Activated CD8-positive, alpha-beta memory T cell treated with anti-CD3 and anti-CD28 coated beads, Interleukin-2, amount 50 U/mL, for 1 hour (primary cell): ENCODE measurements around the gene HPS3.

Experiments used
- DNase-seq: peaks from one replicate; pipeline ENCODE4 v3.0.0-alpha.2; 2020; ENCODE audit errors: extremely low read depth

HPS3 gene

GRCh38 chr3:149122721-149123578 is 6.5 kb upstream of the HPS3 start:
- DNase-seq, result no peak

- DNase-seq, result no peak
Measured at GRCh38 chr3:149128821-149129220, 617 bp upstream of the HPS3 start.

DNA sequence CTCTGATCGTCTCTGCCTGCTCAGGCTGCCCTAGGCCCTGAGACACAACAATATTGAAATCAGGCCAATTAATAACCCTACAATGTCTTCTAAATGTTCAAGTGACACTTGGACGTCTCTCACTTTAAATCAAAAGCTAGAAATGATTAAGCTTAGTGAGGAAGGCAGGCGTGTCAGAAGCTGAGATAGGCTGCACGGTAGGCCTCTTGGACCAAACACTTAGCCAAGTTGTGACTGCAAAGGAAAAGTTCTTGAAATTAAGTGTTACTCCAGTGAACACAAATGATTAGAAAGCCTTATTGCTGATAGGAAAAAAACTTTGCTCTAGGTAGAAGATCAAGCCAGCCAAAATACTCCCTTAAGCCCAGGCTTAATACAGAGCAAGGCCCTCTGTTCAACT is 2.2 kb downstream of the HPS3 start:
- no peak for DNase-seq

- no peak for DNase-seq
Measured at GRCh38 chr3:149134575-149134974, 5.1 kb downstream of the HPS3 start.

GRCh38 chr3:149142682-149143081 is 13.2 kb downstream of the HPS3 start:
- no peak for DNase-seq

GRCh38 chr3:149145356-149145755 is 15.9 kb downstream of the HPS3 start:
- no peak for DNase-seq

DNA sequence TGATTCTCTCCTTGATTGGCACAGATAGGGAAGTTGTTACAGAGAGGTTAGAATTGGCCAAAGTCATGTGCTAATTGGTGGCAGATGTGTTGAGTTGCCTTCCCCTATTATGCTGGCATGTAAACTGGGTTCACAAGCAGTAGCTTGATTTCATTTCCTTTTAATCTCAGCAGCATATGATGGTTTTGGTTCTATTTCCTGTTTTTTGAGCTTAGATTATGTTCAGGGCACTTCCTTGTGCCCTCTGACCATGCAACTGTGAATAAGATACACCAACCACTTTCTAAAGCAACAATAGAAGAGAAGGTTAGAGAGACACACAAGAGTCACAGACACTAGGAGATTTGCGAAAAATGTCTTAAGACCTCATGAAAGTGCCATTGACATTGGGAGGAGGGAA is 16.5 kb downstream of the HPS3 start:
- no peak for DNase-seq

DNA sequence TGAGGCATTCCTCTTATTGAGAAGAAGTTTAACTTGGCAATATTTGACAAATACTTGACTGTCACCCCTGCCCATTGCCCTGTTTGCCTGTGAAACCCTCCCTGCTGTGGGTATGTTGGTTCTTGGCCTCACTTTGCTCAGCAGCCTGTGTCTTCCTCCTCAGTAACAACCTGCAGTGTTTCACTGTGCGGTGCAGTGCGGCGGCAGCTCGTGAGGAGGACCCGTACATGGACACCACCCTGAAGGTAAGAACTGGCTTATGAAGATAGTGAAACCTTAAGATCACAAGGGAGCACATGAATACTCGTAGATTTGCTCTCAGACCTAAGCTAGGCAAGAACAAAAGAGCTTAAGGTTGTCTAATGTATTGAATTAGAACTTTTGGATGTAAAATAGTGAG is 21.0 kb downstream of the HPS3 start:
- no peak for DNase-seq

DNA sequence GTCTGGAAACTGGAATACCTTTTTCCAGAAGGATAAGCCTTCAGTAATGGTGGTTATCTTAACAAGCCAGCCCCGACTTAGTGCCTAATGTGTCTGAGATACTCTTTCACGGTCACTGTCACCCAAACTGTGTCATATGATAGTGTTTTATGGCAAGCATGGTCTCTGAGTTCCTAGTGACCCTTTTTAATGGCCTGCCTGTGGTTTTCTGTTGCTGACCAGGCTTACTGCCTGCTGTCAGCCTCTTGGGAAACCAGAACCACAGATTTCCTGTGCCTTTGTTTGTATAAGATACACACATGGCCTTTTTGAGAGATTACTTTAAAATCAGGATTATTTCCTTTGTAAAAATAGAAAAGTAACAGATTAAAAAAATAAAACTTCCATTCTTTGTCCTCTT is 22.4 kb downstream of the HPS3 start:
- no peak for DNase-seq

- DNase-seq, result no peak
Measured at GRCh38 chr3:149152420-149152819, 23.0 kb downstream of the HPS3 start.

GRCh38 chr3:149153402-149153801 is 24.0 kb downstream of the HPS3 start:
- no peak for DNase-seq

GRCh38 chr3:149160754-149161300 is 31.4 kb downstream of the HPS3 start:
- DNase-seq, result no peak

GRCh38 chr3:149162007-149162406 is 32.6 kb downstream of the HPS3 start:
- no peak for DNase-seq

DNA sequence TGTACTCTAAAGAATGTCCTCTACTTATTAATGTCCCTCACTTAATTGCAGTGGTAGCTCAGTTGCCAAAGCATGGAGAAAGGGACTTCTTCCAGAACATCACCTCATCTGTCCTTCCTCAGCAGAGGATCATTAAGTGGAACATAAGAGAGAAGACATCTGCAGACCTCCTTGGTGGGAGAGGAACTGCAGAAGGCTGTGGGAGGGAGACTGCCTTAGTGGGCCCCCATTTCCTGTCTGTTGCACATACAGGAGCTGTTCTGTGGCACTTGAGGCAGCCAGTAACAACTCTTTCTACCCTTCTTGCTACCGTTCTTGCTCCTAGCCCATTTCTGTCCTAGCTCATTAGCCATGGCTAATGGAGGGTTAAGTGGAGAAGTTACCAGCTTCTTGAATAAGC is 33.6 kb downstream of the HPS3 start:
- DNase-seq, result no peak

GRCh38 chr3:149167898-149168297 is 38.5 kb downstream of the HPS3 start:
- DNase-seq, result no peak

GRCh38 chr3:149170672-149171071 is 41.2 kb downstream of the HPS3 start:
- no peak for DNase-seq

DNA sequence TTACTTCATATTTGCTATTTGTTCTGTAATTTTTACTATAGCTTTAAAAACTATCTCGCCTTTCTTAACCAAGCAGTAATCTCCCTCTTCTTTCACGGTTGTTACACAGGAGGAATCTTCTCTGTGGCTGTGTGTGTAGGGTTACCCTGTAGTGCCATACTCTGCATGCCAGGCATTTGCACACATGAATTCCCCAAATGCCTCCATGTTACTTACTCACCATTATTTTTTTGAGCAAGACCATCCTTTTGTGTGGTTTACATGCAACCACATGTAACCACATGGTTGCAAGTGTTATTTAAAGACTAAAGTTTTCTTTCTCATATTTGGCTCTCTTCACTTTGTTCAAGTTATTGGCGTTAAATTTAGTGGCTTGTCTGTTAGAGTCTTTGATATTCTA is 45.5 kb downstream of the HPS3 start:
- no peak for DNase-seq

GRCh38 chr3:149177122-149177521 is 47.7 kb downstream of the HPS3 start:
- no peak for DNase-seq

DNA sequence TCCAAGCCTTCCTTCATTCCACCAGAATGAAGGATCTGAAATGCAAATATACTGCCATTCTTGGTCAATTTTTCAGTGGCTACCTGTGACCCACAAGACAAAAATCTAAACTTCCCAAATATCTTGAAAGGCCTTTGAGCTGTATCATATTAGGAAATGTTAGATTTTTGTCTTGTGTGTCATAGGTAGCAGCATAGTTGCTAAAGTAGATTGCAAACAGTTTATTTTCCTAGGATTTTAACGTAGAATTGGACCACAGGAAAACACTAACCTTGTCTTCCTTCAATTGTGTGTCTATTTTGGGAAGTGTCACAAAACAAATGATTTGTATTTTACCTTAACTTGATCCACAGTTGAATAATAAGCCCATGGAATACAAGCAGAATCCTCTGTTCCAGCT is 49.8 kb downstream of the HPS3 start:
- no peak for DNase-seq

DNA sequence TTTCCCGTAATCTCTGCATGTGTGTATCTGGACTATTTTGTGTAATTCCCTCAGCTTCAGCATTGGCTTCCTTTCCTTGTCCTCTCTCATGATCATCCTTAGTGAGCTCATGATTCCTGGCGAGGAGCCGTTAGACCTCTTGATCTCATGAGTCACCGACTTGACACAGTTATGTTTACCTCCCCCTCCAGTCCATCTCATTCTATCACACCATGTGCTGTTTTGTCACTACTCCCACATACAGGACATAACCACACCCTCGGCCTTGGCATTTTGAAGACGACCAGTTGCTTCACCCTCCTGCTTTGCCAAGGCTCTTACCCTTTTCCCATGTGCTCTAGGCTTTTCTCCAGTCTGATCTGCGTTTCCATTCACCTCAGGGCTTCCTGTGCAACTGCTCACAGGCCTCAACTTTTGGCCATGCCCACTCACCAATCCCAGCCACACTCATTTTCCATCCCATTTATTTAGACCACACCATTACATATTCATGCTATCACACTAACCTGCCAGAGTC is 50.7 kb downstream of the HPS3 start:
- no peak for DNase-seq

DNA sequence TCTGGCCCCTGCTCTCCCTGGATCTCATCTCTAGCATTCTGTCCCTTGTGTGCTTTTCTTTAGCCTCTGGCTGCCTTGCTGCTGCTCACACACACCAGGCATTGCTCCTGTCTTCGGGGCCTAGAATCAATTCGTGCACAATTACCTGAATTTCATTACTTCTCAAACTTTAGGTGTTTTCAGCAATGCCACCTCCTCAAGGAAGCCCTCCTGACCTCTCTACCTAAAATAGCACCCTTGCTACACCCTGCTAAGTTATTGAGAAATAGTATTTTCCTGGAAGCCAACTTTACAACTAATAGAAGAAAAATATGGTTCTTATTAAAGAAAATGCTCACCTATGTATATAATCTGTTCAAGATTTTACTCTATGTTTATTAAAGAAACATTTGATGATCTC is 51.7 kb downstream of the HPS3 start:
- DNase-seq, result no peak

- DNase-seq, result no peak
Measured at GRCh38 chr3:149186219-149186618, 56.8 kb downstream of the HPS3 start.

- no peak for DNase-seq
Measured at GRCh38 chr3:149186721-149187120, 57.3 kb downstream of the HPS3 start.
